SK-N-SH treated with all-trans-retinoic acid at 6 μM for 48 hours (cell line): Measurements from ENCODE around the gene FZR1.
A peak's percentile ranks its signal among the peaks of the same experiment; 100 is the strongest.
"Not testable (repeated sequence)": the region's sequence is repeated elsewhere in the genome, so short reads cannot be mapped to it uniquely, and the experiment has no call there.

ENCODE experiments used
- ATAC-seq: fragments of 200-7000 bp; cut with Tn5 transposase; 3 replicates; pipeline ENCODE4 v1.9.1; 2020; ENCODE audit warnings: mild to moderate bottlenecking, moderate library complexity
- ARNTL ChIP-seq: fragments of 450-650 bp; formaldehyde crosslinking; IDR thresholded peaks from 2 replicates; pipeline ENCODE4 v1.5.0; 2020; ENCODE audit warnings: low read depth, mild to moderate bottlenecking, moderate library complexity, borderline replicate concordance
- CREB5 ChIP-seq: fragments of 250-450 bp; sonication (Bioruptor Pico); IDR thresholded peaks from 2 replicates; pipeline ENCODE4 v1.5.1; 2020; ENCODE audit warnings: low read depth, mild to moderate bottlenecking, moderate library complexity
- ESRRG ChIP-seq: fragments of 250-450 bp; sonication (Bioruptor Pico); IDR thresholded peaks from 2 replicates; pipeline ENCODE4 v1.6.1; 2021; ENCODE audit warnings: mild to moderate bottlenecking
- GLIS3 ChIP-seq: fragments of 250-450 bp; sonication (Bioruptor Pico); IDR thresholded peaks from 2 replicates; pipeline ENCODE4 v1.5.0; 2020; ENCODE audit warnings: mild to moderate bottlenecking, moderate library complexity
- ISL1 ChIP-seq: fragments of 250-450 bp; sonication (Bioruptor Pico); IDR thresholded peaks from 2 replicates; pipeline ENCODE4 v2.1.2; 2022; ENCODE audit warnings: mild to moderate bottlenecking, moderate library complexity
- OSR1 ChIP-seq: fragments of 250-450 bp; sonication (Bioruptor Pico); IDR thresholded peaks from 2 replicates; pipeline ENCODE4 v1.8.0; 2022; ENCODE audit warnings: moderate library complexity, mild to moderate bottlenecking, inconsistent platforms
- POU6F1 ChIP-seq: fragments of 250-450 bp; sonication (Bioruptor Pico); IDR thresholded peaks from 2 replicates; pipeline ENCODE4 v1.8.0; 2021; ENCODE audit warnings: low read depth, mild to moderate bottlenecking, moderate library complexity, borderline replicate concordance
- RARB ChIP-seq: fragments of 250-450 bp; sonication (Bioruptor Pico); IDR thresholded peaks from 2 replicates; pipeline ENCODE4 v1.8.0; 2021; ENCODE audit warnings: mild to moderate bottlenecking, moderate library complexity
- SNAI2 ChIP-seq: fragments of 250-450 bp; sonication (Bioruptor Pico); IDR thresholded peaks from 2 replicates; pipeline ENCODE4 v1.5.0; 2020; ENCODE audit warnings: mild to moderate bottlenecking, moderate library complexity
- TOX ChIP-seq: fragments of 250-450 bp; sonication (Bioruptor Pico); IDR thresholded peaks from 2 replicates; pipeline ENCODE4 v1.8.0; 2021; ENCODE audit warnings: mild to moderate bottlenecking, moderate library complexity, borderline replicate concordance
- ZFP3 ChIP-seq: fragments of 250-450 bp; sonication (Bioruptor Pico); IDR thresholded peaks from 2 replicates; pipeline ENCODE4 v1.5.0; 2020; ENCODE audit warnings: mild to moderate bottlenecking, moderate library complexity
- ZNF565 ChIP-seq: fragments of 450-650 bp; formaldehyde crosslinking; conservative IDR thresholded peaks from 2 replicates; pipeline ENCODE4 v1.5.0; 2020; ENCODE audit warnings: low read depth, mild to moderate bottlenecking, moderate library complexity
- ZNF70 ChIP-seq: fragments of 450-650 bp; formaldehyde crosslinking; IDR thresholded peaks from 2 replicates; pipeline ENCODE4 v1.5.0; 2020; ENCODE audit warnings: mild to moderate bottlenecking, moderate library complexity
- ZNF8 ChIP-seq: fragments of 450-650 bp; formaldehyde crosslinking; IDR thresholded peaks from 2 replicates; pipeline ENCODE4 v1.5.0; 2020; ENCODE audit warnings: mild to moderate bottlenecking, moderate library complexity

The FZR1 gene

GRCh38 chr19:3584036-3584802, 78.1 kb downstream of the FZR1 start:
- not testable (repeated sequence) for ATAC-seq

GRCh38 chr19:3585301-3586126, 79.4 kb downstream of the FZR1 start, which contains the start of gene GIPC3:
Gene GIPC3, plus strand, starts transcription at chr19:3585478. Its CDS starts 120 bp downstream, at chr19:3585598.
- no peak for TF ChIP-seq OSR1 (CRISPR knock-in tag)
- no peak for TF ChIP-seq ZNF565 (CRISPR knock-in tag)
- no peak for TF ChIP-seq POU6F1 (CRISPR knock-in tag)
- no peak for TF ChIP-seq TOX (CRISPR knock-in tag)
- ATAC-seq = no peak

- ATAC-seq = peak; percentile 49
Observed at GRCh38 chr19:3586127-3586626, 80.1 kb downstream of the FZR1 start.

GRCh38 chr19:3586707-3587346, 80.7 kb downstream of the FZR1 start:
- peak; percentile 52 for ATAC-seq
- TF ChIP-seq ZNF8 (CRISPR knock-in tag) (no peak), OSR1 (CRISPR knock-in tag) (no peak), ARNTL (CRISPR knock-in tag) (no peak), SNAI2 (CRISPR knock-in tag) (no peak), ZFP3 (CRISPR knock-in tag) (no peak), ZNF70 (CRISPR knock-in tag) (no peak), CREB5 (CRISPR knock-in tag) (no peak), RARB (CRISPR knock-in tag) (no peak), ESRRG (CRISPR knock-in tag) (no peak), ISL1 (CRISPR knock-in tag) (no peak)

More at GRCh38 chr19:3586127-3586626, 80.1 kb downstream of the FZR1 start:
- TF ChIP-seq GLIS3 (CRISPR knock-in tag) = no peak
